B cell (primary cell): ENCODE data around the gene TGM3.

Source experiments
- CTCF ChIP-seq: fragments of 200-600 bp; IDR thresholded peaks from one replicate; pipeline ENCODE4 v1.8.0; 2022; ENCODE audit warnings: antibody characterized with exemption, mild to moderate bottlenecking
- EZH2 ChIP-seq: IDR thresholded peaks from 2 replicates; pipeline ENCODE4 v1.6.1; 2012; ENCODE audit warnings: borderline replicate concordance, low read depth, mild to moderate bottlenecking, moderate library complexity, low read length; ENCODE audit not compliant: insufficient read depth, poor library complexity, severe bottlenecking

GRCh38 chr20:2295886-2296515 is at the start of gene TGM3:
- TF ChIP-seq CTCF (no peak), EZH2 (no peak)
